Measurements from ENCODE around the gene ZNF689. TPM values are rescaled to one million over a fixed set of nuclear protein-coding genes. Genes with fewer than 3 reads are reported as not detected.
A peak's percentile ranks its signal among the peaks of the same experiment; 100 is the strongest.

ZNF689 gene
- polyA plus RNA-seq, 2 of the 4 experiments (the other 2 are of a cell fraction): 6.8 to 7.4 TPM

DNA sequence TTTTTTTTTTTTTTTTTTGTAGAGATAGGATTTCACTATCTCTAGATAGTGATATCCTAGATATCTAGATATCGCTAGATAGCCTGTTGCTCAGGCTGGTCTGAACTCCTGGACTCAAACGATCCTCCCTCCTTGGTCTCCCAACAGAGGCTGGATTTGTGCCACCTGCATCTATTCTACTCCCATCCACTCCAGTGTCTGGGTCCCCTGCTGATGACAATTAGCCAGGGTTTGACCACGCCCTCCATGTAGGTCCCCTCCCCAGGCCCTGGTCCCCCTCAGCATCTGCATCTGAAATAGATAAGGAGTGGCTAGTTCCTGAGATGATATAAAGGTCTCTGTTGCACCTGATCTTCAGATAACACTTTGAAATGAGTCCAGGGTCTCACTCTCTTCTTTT lies 40.9 kb downstream of the ZNF689 start:
- peak overlapping the region; percentile 35 to 80; a peak in 4 of 6 replicates for H3K27ac ChIP-seq
- FAIRE-seq: no peak
- no peak for DNase-seq (ENCODE audit: low read depth in 1 of 2, low spot score in 1 of 2)
- 89% methylated on average over 3 of the region's 3 CpGs for WGBS (ENCODE audit: missing lambda C conversion rate)
- peak overlapping the region; percentile 59; the same call in 1 of the 3 replicates for H3K4me2 ChIP-seq
- ChIA-PET POLR2A (interaction anchor here (2.7 kb wide), 1 partner anchor 11 kb away, joined by 19 read pairs; the partner anchor contains the start of gene ZNF764), CTCF (interaction anchor here (2.0 kb wide), 1 partner anchor 46 kb away, joined by 9 read pairs; no protein-coding TSS in a partner anchor)
- ATAC-seq: no peak
- TF ChIP-seq CEBPB (IDR thresholded peaks at IDR 0.05) (no peak), JUNB (IDR thresholded peaks at IDR 0.05) (no peak), KDM1A (IDR thresholded peaks at IDR 0.05; ENCODE audit: low read depth) (no peak), NR3C1 (IDR thresholded peaks at IDR 0.05) (no peak), MAX (IDR thresholded peaks at IDR 0.05) (no peak), ELK1 (IDR thresholded peaks at IDR 0.05; ENCODE audit: low read depth, low read length) (no peak), ZC3H11A (IDR thresholded peaks at IDR 0.05) (no peak), ATOH8 (CRISPR knock-in tag; IDR thresholded peaks at IDR 0.05; ENCODE audit: low read depth) (no peak), FOSB (CRISPR knock-in tag; IDR thresholded peaks at IDR 0.05) (no peak), POLR2AphosphoS2 (conservative IDR thresholded peaks at IDR 0.05; ENCODE audit: low read length) (no peak), RNF2 (IDR thresholded peaks at IDR 0.05; ENCODE audit: borderline replicate concordance, low read depth) (no peak), HOXB13 (CRISPR knock-in tag; IDR thresholded peaks at IDR 0.05; ENCODE audit: low read depth) (no peak), FOXS1 (CRISPR knock-in tag; IDR thresholded peaks at IDR 0.05) (no peak), ZFP36 (IDR thresholded peaks at IDR 0.05; ENCODE audit: borderline replicate concordance, partially characterized antibody) (no peak), SREBF2 (IDR thresholded peaks at IDR 0.05) (no peak), HEYL (CRISPR knock-in tag; IDR thresholded peaks at IDR 0.05) (no peak), NPAS2 (CRISPR knock-in tag; IDR thresholded peaks at IDR 0.05; ENCODE audit: borderline replicate concordance) (no peak), ZSCAN20 (CRISPR knock-in tag; IDR thresholded peaks at IDR 0.05) (no peak), BCL3 (IDR thresholded peaks at IDR 0.05) (no peak)
- H3K4me3 ChIP-seq: no peak overlapping the region
- no peaks in the 10 kb centered on the region for H3K9me3 ChIP-seq
- H3K4me1 ChIP-seq: peaks cover 42% of the 10 kb centered on the region

- DNase-seq (ENCODE audit: low read depth in 1 of 2, low spot score in 1 of 2): peak; percentile 45 to 78
- no peak overlapping the region for H3K4me3 ChIP-seq
- H3K4me1 ChIP-seq: peaks cover 39% of the 10 kb centered on the region
- H3K4me2 ChIP-seq: peak overlapping the region; percentile 59
- H3K27ac ChIP-seq: peak overlapping the region; percentile 57 to 80
- no peak for FAIRE-seq
- POLR2A ChIA-PET: interaction anchor here (0.6 to 2.7 kb wide), 5 partner anchors 10 to 213 kb away, joined by 3 to 19 read pairs (median 4); partner anchors contain the start of gene ZNF764
- ATAC-seq: peak; percentile 8 to 56; a peak in 5 of 6 replicates
- 41% methylated on average over 6 of the region's 6 CpGs for WGBS (ENCODE audit: missing lambda C conversion rate)
- no peaks in the 10 kb centered on the region for H3K9me3 ChIP-seq
- CTCF ChIA-PET: interaction anchor here (0.9 to 2.0 kb wide), 5 partner anchors 14 to 138 kb away, joined by 4 to 9 read pairs (median 6); partner anchors contain the start of gene DCTPP1
- TF ChIP-seq RCOR1 (IDR thresholded peaks at IDR 0.05; ENCODE audit: low read depth, low read length): no peak
- TF ChIP-seq SMC3 (IDR thresholded peaks at IDR 0.05): no peak
- TF ChIP-seq EHMT2 (IDR thresholded peaks at IDR 0.05; ENCODE audit: low read depth): no peak
- no peak for TF ChIP-seq GATA3 (IDR thresholded peaks at IDR 0.05; ENCODE audit: borderline replicate concordance)
- TF ChIP-seq NFE2L2 (conservative IDR thresholded peaks at IDR 0.05; ENCODE audit: low read length): no peak
- TF ChIP-seq EP300 (IDR thresholded peaks at IDR 0.05): peak; percentile 29 to 55; a peak in 2 of 5 replicates
- no peak for TF ChIP-seq KDM5A (IDR thresholded peaks at IDR 0.05)
- no peak for TF ChIP-seq CHD2 (IDR thresholded peaks at IDR 0.05; ENCODE audit: low read length, partially characterized antibody)
- TF ChIP-seq CEBPB (IDR thresholded peaks at IDR 0.05): peak; percentile 89
- TF ChIP-seq HOXB5 (CRISPR knock-in tag; IDR thresholded peaks at IDR 0.05): 0 out of 2 replicates have a peak, but pooled peaks have one; percentile 42
- TF ChIP-seq, protein P1, sequence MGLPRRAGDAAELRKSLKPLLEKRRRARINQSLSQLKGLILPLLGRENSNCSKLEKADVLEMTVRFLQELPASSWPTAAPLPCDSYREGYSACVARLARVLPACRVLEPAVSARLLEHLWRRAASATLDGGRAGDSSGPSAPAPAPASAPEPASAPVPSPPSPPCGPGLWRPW (IDR thresholded peaks at IDR 0.05): peak; percentile 49; the same call in 1 of the 2 replicates
- TF ChIP-seq JUNB (IDR thresholded peaks at IDR 0.05): peak; percentile 41; the same call in 1 of the 2 replicates
- TF ChIP-seq POLR2A (IDR thresholded peaks at IDR 0.05; ENCODE audit: low read length): no peak
- TF ChIP-seq JUN (IDR thresholded peaks at IDR 0.05): peak; percentile 25 to 57; a peak in 2 of 5 replicates
- no peak for TF ChIP-seq MAZ (IDR thresholded peaks at IDR 0.05; ENCODE audit: borderline replicate concordance, low read depth, low read length)
- no peak for TF ChIP-seq FOSL2 (IDR thresholded peaks at IDR 0.05)
- TF ChIP-seq FOSL2 (CRISPR knock-in tag; IDR thresholded peaks at IDR 0.05): peak; percentile 44; the same call in 1 of the 2 replicates
- no peak for TF ChIP-seq PBX3 (IDR thresholded peaks at IDR 0.05)
Measured at GRCh38 chr16:30567991-30568638, 42.1 kb downstream of the ZNF689 start.

All from A549 (cell line).